GM21526 (cell line): ENCODE data around the gene PRKCA.
"Not testable (repeated sequence)": the region's sequence is repeated elsewhere in the genome, so short reads cannot be mapped to it uniquely, and the experiment has no call there.

Experiments
- ATAC-seq: cut with Tn5 transposase; IDR thresholded peaks from one replicate; pipeline ENCODE4 v1.9.1; 2021; ENCODE audit warnings: moderate library complexity; ENCODE audit not compliant: unreplicated experiment, low FRiP score

The PRKCA gene

DNA sequence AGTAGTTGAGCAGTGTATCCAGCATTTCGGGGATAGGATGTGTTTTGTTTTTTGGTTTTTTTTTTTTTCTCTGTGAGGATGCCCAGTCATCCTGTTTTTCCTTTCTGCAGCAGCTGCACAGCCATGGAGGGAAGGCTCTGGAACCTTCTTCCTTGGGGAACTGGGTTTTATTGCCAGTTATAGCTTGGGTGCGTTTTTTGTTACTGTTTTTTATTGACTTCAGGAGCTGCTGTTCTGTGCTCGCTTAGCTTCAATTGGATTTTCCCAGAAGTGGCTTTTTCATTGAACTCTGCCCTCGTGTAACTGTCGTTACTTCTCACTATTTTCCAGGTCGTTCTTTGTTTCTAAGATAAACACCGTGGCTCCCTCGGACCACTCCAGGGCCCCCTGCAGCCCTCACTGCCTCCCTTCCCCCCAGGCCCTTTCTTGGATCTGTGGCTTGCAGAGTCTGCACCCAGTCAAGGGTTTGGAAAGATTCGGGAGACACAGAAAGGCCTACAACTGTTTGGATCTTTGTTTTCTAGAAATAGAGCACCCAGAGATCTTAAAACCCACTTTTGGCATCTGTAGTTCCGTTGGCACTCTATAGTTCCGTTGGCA, 412.8 kb downstream of the PRKCA start:
- no peak for ATAC-seq

DNA sequence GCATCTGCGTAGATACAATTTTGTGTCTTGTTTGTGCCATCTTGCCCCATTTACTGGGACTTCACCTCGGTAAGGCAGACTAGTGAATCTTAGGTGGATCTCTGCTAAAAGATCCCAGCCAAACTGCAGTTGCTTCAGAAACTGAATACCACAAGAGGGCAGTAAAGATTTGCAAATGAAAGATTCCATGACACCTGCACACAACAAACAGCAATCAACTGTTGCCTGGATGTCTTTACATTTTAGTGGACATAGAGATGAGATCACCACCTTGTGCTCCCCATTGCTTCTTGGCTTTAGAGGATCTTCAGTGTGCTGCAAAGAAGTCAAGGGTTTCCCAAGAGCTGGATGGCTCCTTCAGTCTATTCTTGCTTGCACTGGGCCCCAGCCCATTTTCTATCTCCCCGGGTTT, 413.3 kb downstream of the PRKCA start:
- ATAC-seq = no peak

DNA sequence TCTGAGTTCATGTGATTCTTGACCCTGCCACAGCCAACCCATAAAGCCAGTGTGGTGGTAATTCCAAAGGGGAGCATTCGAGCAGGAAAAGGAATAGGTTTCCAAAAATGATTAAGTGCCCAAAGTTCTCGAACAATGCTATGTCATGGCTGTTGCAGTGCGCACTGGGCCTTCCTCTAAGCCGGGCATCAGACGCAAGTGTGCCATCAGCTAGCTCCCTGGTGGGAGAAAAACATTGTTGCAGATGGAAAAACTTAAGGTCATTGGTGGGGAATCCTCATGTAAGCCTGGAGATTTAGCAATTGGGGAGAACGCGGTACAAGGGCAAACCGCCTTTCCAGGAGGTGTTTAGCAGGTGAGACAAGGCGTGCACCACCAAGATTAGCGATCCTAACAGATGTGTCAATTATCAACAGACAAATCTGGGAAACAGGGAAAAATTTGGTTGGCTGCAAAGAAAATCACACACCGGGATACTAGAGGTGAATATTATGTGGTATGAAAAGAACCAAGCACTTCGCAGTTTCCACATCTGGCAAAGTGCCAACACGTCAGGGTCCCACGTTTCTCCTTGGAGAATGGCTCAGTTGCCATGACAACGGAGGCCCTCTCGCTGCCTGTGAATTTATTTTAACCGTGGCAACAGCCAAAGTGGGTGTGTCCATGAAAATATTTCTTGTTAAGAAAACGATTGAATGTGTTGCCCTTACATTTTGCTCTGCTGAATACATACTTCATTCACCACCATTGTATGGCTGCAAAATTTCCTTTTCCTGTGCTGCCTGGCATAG, 414.0 kb downstream of the PRKCA start:
- no peak for ATAC-seq

DNA sequence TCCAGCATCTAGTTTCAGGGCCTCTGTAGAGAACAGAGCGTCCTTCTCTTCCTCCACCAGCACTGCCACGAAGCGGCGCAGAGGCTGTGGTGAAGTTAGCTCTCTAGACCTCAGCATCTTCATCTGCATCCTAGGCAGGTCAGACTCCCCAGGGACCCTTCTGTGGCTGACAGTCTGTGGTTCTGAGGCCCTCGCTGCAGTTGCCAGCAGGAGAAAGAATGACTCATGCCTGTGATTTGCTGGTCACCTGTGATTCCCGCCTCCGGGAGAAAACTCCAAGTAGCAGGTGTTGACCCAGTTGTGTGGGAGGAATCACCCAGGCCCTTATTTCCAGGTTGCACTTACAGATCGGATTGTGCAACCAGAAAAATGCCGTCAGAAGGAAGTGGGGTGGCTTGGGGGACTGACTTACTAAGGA, 415.2 kb downstream of the PRKCA start:
- no peak for ATAC-seq

DNA sequence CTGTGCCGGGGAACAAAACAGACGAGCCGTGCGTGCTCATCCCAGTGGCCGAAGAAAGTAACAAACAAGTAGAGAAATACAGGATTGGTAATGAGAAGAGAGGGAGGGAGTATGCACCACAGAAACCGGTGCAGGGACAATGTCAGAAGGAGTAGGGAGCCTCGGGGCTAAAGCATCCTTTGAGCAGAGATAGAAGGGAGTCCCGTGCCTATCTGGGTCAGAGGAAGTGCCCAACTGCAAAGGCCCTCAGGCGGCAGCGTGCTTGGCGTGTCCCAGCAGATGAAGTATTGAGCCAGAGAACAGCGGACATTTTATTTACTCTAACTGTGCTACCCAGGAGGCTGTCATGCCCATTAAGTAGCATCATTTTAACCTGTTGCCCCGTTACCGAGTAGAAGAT, 417.6 kb downstream of the PRKCA start:
- ATAC-seq = no peak

DNA sequence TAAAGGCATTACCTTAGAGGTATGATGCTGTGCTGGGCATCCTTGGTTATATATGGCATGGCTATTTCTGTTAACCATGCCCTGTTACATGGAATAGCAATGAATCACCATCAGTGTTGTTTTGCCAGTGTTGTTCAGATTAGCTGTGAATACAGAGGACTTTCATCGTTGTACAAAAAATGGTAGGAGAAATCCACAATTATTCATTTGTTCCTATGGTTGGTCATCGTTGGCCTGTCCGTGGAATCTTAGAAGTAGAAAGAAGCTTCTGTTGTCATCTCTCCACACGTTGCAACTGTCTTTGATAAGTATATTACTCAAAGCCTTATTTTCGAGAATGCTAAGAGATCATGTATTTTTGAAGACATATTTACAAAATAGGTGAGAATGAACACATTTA, 418.2 kb downstream of the PRKCA start:
- no peak for ATAC-seq

DNA sequence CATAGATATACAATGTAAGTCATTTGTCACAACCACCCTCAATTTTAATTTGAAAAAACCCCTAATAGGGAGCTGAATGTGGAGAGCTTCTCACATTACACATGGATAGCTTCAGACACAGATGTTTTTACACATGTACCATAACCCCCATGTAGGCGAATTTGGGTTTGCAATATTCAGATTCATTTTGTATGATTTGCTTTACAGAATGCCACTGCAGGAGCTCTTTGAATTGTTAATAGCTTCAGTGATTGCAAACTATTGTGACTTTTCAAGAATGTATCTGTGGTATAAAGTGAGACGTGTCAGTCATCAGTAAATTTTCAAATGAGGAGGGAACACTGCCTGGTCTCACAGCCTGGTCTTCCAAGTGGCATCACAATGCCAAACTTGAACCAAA, 419.9 kb downstream of the PRKCA start:
- ATAC-seq = no peak

DNA sequence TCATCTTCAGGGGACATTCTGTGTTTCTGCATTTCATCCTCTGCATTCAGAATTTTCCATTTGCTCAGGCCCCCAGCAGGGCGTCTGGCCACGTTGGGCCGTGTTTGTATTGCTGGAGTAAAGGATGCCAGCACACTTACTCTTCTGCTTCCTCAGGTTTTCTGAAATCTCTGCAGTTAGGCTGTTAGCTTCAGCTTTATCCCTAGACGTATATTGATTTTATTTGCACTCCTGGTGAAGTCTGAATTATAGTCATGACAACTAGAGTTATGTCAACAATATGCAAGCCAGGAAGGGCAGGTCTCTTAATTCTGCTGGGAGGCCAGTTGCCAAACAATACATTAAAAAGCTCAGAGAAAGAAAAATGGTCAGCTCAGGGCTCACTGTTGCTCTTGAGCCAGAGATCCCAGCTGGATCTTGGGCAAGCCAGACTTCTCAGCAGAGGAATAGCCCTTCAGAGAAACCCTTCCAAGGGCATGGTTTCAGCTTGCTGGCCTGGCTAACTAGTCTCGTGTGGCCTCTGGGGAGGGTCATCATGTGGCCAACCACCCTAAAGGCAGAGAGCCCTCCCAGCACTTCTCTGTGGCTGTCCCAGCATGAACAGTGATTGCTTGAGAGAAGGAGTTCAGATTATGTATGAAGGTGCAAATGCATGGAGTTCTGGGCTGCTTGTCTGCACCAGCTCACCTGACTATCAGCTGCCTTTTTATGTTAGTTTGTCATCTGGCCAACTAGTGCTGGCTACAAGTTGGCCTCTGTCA, 422.3 kb downstream of the PRKCA start:
- no peak for ATAC-seq

DNA sequence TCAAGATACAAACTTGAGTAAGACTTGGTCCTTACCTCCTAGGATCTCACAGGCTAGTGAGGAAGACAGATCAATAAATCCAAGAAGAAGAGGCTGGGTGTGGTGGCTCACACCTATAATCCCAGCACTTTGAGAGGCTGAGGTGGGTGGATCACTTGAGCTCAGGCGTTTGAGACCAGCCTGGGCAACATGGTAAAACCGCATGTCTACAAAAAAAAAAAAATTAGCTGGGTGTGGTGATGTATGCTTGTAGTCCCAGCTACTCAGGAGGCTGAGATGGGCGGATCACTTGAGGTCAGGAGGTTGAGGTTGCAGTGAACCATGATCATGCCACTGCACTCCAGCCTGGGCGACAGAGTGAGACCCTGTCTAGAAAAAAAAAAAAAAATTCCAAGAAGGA, 423.0 kb downstream of the PRKCA start:
- ATAC-seq = not testable (repeated sequence)

DNA sequence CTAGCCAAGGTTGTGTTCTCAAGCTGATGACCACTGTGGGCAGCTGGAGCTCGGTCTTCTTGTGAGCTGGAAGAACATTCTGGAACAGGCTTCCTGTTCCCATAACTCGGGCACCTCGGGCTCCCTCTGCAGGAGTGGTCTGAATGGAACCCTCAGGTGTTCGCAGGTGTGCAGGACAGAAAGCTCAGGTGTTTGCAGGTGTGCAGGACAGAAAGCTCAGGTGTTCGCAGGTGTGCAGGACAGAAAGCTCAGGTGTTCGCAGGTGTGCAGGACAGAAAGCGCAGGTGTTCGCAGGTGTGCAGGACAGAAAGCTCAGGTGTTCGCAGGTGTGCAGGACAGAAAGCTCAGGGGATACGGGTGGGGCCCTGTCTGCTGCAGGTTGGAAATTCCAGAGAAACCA, 423.5 kb downstream of the PRKCA start:
- ATAC-seq = no peak

DNA sequence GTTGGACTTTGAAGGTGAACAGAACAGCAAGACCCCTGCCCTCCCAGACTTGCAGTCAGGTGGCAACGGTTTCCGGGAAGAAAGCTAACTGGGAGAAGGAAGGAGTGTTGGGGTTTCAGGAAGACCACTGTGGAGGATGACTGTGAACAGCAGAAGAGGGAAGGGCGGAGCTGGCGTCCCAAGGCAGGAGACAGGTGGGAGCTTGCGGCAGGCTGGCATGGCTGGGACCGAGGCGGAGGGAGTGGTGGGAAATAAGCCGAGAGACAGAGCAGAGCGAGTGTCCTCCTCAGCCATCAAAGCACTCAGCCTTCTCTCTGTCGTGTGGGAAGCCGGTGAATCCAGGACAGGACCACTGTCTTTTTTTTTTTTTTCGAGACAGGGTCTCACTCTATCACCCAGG, 424.0 kb downstream of the PRKCA start:
- no peak for ATAC-seq

DNA sequence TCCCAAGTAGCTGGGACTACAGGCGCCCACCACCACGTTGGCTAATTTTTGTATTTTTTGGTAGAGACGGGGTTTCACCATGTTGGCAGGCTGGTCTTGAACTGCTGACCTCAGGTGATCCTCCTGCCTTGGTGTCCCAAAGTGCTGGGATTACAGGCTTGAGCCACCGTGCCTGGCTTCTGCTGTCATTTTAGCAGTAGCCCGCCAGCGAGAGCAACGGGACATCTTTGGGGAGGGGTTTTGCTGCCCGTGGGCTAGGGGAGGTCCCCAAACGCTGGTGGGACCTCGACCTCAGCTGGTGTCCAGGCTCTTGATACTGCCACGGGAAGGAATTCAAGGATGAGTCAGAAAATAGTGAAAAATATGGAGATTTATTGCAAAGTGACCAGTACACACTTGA, 424.4 kb downstream of the PRKCA start:
- ATAC-seq = no peak

DNA sequence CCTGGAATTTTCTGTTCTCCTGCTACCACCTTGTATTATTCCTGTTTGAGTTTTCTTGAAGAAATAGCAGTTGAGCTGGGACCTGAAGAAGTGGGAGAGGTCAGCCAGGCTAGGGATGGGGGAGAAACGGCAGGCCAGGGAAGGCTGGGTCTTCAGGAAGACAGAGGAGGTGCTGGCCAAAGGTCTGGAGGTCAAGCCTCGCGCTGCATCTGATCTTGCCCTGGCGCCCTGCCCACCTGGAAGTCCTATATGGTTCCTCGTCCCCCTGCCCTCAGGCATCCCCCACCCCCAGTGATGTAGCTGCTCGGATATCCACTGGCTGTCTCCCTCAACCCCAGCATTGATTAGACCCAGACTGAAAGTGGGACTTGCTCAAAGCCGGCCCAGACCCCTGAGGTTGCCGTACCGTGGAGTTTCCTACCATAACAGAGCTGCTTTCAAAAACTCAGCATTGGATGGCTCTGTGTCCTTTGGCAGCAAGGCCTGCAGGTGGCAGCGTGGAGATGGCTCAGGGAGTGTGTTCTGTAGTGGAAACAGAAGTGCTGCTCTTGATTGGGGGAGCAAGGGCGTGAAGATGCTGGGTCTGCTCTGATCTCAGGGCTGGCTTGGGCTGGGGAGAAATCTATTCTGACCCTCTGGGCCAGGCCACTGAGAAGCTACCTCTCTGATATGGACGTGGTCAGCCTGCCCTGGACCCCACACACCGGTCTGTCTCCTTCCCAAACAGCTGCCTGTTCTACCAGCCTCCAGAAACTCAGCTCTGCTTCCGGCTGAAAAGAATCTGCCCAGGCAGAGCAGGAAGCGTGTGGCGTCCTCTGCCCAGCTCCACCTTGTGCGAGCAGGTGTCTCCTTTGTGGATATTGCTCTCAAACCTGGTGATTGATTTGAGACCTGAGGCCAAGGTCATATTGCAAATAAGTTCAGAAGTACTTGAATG, 425.5 kb downstream of the PRKCA start:
- no peak for ATAC-seq

DNA sequence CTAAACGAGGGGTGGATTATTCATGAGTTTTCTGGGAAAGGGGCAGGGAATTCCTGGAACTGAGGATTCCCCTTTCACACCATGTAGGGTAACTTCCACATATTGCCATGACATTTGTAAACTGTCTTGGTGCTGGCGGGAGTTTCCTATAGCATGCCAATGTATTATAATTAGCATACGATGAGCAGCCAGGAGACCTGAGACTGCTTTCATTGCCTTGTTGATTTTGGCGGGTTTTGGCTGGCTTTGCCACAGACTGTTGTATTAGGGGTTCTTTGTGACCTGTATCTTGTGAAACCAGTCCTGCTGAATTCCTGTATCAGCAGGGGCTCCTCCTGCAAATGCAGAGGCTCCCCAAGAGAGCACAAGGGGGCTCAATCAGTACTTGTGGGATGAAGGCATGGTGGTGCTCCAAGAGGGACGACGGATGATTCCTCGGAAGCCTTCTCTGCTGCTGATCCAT, 428.1 kb downstream of the PRKCA start:
- ATAC-seq = no peak

DNA sequence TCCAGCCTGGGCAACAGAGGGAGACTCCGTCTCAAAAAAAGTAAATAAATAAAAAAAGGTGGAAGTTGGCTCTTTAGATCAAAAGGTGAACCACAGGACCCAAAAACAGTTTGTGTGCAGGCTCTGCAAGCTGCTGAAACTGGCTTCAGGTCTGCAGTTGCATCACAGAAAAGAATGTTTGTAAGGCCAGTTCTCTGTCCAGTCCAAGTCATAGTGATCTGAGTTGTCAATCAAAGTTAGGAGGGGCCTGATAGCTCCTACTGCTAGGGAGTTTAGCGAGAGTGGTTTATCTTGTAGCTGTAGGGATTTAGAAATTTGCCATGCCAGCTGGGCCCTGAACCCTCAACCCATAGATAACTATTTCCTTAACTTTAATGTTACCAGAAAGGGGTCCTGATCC, 431.3 kb downstream of the PRKCA start:
- no peak for ATAC-seq

DNA sequence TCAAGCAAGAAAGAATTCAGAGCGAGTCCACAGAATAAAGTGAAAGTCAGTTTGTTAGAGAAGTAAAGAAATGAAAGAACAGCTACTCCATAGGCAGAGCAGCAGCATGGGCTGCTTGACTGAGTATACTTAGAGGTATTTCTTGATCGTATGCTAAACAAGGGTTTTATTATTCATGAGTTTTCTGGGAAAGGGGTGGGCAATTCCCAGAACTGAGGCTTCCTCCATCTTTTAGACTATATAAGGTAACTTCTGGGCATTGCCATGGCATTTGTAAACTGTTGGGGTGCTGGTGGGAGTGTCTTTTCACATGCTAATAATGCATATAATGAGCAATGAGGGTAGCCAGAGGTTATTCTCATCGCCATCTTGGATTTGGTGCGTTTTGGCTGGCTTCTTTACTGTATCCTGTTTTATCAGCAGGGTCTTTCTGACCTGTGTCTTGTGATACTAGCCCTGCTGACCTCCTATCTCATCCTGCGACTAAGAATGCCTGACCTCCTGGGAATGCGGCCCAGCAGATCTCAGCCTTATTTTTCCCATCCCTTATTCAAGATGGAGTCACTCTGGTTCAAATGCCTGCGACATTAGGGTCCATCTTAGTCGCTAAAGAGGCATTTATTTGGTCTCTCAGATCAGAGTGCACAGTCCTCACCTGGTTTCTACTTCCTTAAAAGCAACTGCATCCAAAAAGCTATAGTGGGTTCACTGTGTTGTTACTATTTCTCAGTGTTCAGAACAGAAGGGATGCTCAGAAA, 432.0 kb downstream of the PRKCA start:
- ATAC-seq = no peak

DNA sequence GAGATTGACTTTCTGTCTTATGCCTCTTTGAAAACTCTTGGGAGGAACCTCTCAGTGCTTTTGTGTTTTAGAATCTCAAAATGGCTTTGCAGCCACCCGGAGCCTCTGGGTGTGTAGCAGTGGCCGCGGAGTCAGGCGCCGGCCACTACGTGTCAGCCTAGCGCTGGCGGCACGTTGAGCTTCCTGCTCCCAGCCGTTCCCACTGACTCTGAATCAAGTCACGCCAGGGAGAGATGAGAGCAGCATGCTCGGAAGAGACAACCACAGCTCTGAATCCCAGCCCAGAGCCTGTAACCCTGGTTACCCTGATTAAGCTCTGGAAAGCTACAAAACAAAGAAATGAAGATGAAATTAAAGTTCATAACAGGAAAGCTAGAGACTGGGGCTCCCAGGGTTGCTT, 435.1 kb downstream of the PRKCA start:
- ATAC-seq = no peak

DNA sequence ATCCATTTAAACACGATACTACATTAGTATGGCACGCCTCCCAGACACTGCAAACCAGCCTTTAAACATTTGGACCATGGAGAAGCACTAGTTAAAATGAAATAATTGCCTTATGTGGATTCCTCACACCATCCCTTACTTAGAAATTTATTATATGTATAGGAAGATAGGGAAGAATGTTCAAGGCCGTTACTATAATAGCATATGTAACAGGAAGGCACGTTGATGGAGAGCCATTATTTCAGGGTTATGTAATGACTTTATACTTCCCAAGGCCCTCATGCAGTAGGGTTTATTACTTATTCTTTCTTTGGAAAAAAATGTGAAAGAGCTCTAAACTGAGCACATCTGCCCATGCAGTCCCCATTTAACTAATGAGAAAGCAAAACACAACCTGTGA, 435.9 kb downstream of the PRKCA start:
- no peak for ATAC-seq

DNA sequence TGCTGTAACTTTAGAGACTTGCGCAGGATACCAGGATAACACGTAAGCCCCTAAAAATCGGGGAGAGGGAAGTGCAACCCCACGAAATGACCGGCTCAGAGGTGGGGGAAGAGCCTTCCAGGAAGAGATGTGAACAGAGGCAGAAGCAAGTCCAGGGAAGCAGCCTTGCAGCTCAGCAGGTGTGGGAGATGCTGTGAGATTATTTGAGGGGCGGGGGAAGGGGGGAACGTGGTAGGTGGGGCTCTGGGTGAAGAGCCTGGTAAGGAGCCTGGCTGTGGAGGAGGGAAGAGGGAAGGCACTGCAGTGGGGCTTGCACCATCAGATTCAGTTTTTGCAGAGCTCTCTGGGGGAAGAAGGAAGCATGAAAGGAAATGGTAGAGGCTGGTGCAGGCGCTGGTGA, 437.1 kb downstream of the PRKCA start:
- ATAC-seq = no peak

DNA sequence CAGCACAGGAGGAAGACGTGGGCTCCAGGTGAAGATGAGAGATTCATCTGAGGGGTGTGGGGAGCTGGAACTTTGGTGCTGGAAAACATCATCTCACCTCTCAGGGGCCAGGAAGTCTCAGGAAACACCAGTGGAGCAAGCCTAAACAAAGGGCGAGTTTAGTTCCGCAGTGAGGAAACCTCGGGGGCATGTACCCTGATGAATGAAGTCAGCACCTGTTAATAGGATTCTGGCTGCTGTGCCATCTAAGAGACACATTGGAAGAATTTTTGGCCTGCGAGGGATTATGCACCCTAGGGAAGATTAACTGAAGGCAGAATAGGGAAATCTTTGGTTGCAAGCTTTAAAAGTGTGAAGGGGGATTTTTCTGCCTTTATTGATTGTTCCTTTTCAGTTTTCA, 437.8 kb downstream of the PRKCA start:
- no peak for ATAC-seq
